ENCODE data around the gene EPX. TPM values are rescaled to one million over a fixed set of nuclear protein-coding genes. Genes with fewer than 3 reads are reported as not detected.

Gene EPX
- total RNA-seq, 4 donors from 2014 or later = not detected

DNA sequence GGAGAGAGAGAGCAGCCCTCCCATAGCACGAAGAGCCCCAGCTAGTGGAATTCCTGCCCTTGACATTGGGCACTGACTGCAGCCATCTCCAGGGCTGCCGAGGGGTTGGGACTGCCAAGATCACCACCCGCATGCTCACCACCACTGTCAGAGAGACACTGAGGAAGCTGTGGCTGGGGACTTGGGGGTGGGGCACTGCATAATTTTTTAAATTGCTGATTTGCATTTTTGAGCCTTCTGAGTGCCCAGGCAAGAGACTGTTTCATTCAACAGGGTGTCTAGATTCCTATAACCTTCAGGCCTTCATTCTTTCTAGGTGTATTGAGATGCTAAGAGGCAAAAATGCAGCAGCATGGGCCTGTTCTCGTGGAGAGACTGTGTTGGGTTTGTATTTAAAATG, 9.0 kb upstream of the EPX start:
- in situ Hi-C loops (cut with MboI; ENCODE audit: low pct_ligation_motif_present in 1 of 4, low pct_unique_long_range_greater_than_20kb in 1 of 4, low sequenced_read_pairs in 3 of 4) (no loop called here), intact Hi-C loops (cut with DNase I; ENCODE audit: low total_unique reads) (no loop called here)
- Histone ChIP-seq H3K4me3 (no peak overlapping the region), H3K36me3 (no peaks in the 10 kb centered on the region), H3K9me3 (no peaks in the 10 kb centered on the region), H3K27me3 (no peaks in the 10 kb centered on the region), H3K27ac (no peak overlapping the region), H3K4me1 (no peaks in the 10 kb centered on the region)
- no peak for TF ChIP-seq POLR2AphosphoS5 (IDR thresholded peaks at IDR 0.05)
- DNase-seq = no peak
- WGBS, 2 donors (ENCODE audit: low coverage in 1 of 2) = 70 to 77% methylated on average over 2 to 4 of the region's 4 CpGs

DNA sequence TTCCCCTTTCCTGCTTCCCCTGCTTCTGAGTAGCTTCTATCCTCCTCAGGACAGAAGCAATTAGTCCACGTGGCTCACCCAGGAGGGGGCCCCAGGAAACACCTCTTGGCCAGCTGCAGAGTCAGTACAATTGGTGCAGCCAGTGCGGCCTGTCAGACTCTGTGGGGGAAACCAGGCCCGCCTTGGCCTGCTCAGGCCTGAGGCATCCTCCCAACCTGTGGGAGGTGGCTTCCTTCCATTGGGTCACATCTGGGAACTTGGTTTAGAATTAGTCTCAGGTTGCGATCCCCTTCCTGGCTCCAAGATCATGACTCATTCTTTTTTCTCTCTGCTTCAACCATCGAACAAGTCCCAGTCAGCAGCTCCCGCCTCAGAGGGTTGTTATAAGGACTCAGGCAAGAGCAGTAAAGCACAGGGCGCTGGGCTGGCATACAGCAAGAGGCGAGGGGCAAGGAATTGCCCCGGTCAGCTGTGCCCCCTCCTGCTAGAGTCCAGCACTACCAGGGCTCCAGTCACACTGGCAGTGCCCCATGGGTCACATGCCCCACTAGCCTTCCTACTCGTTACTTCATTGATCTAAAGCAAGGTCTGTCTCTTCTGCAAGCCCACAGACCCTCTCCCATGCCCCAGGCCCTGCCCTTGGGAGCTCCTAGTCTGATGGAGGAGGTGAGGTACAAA, 8.1 kb upstream of the EPX start:
- no peak overlapping the region for H3K4me3 ChIP-seq
- in situ Hi-C loops (cut with MboI; ENCODE audit: low pct_ligation_motif_present in 1 of 4, low pct_unique_long_range_greater_than_20kb in 1 of 4, low sequenced_read_pairs in 3 of 4) (no loop called here), intact Hi-C loops (cut with DNase I; ENCODE audit: low total_unique reads) (no loop called here)
- WGBS, 2 donors (ENCODE audit: low coverage in 1 of 2) = 71% methylated on average over 10 of the region's 10 CpGs; no CpG with 5 or more reads in 1 of the 2 donors
- no peaks in the 10 kb centered on the region for H3K9me3 ChIP-seq
- H3K4me1 ChIP-seq = no peaks in the 10 kb centered on the region
- no peak overlapping the region for H3K27ac ChIP-seq
- DNase-seq = no peak
- TF ChIP-seq, protein P1, sequence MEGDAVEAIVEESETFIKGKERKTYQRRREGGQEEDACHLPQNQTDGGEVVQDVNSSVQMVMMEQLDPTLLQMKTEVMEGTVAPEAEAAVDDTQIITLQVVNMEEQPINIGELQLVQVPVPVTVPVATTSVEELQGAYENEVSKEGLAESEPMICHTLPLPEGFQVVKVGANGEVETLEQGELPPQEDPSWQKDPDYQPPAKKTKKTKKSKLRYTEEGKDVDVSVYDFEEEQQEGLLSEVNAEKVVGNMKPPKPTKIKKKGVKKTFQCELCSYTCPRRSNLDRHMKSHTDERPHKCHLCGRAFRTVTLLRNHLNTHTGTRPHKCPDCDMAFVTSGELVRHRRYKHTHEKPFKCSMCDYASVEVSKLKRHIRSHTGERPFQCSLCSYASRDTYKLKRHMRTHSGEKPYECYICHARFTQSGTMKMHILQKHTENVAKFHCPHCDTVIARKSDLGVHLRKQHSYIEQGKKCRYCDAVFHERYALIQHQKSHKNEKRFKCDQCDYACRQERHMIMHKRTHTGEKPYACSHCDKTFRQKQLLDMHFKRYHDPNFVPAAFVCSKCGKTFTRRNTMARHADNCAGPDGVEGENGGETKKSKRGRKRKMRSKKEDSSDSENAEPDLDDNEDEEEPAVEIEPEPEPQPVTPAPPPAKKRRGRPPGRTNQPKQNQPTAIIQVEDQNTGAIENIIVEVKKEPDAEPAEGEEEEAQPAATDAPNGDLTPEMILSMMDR (IDR thresholded peaks at IDR 0.05) = no peak
- no peak for TF ChIP-seq POLR2A (IDR thresholded peaks at IDR 0.05)
- no peak for TF ChIP-seq EP300 (IDR thresholded peaks at IDR 0.05; ENCODE audit: low read depth)
- no peak for TF ChIP-seq POLR2AphosphoS5 (IDR thresholded peaks at IDR 0.05)
- H3K36me3 ChIP-seq = no peaks in the 10 kb centered on the region
- peaks cover 3% of the 10 kb centered on the region for H3K27me3 ChIP-seq

DNA sequence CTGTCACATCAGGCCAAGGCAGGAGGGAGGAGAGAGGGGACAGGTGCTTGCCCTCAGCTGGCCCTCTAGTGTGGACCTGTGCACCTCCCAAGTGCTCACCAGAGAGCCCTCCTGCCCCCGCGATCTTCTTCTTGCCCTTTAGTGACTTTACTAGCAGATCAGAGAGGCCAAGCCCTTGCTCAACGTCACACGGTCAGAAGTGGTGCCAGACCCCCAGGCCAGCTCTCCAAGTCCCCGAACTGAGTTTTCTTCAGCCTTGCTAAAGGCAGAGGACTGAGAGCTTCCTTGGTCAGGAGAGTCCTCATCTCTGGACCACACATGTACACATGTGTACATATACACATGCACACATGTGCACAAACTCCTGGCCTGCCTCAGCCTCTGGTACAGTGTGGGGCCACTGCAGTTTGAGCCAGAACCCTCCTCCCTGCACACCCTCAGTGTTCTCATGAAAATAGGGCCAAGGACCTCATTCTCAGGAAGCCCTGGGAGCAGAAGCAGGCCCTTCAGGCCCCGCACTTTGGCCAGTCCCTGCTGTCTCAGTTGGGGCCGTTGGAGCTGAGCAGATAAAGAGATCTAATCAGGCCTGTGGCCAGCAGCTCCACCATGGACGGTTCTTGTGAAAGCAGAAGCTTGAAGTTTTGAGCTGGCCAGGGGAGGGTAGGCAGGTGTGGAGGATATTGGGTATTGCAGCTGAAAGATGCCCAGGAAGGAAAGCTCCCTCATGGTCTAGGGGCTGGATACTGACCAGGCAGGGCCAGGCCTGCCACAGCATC, 7.4 kb upstream of the EPX start:
- no peaks in the 10 kb centered on the region for H3K9me3 ChIP-seq
- in situ Hi-C loops (cut with MboI; ENCODE audit: low pct_ligation_motif_present in 1 of 4, low pct_unique_long_range_greater_than_20kb in 1 of 4, low sequenced_read_pairs in 3 of 4) (no loop called here), intact Hi-C loops (cut with DNase I; ENCODE audit: low total_unique reads) (no loop called here)
- 83% methylated on average over 8 of the region's 8 CpGs; no CpG with 5 or more reads in 1 of the 2 donors for WGBS, 2 donors (ENCODE audit: low coverage in 1 of 2)
- no peak for DNase-seq
- no peaks in the 10 kb centered on the region for H3K36me3 ChIP-seq
- TF ChIP-seq POLR2AphosphoS5 (IDR thresholded peaks at IDR 0.05) = no peak
- TF ChIP-seq, protein P1 (IDR thresholded peaks at IDR 0.05) = no peak
- TF ChIP-seq EP300 (IDR thresholded peaks at IDR 0.05; ENCODE audit: low read depth) = no peak
- TF ChIP-seq POLR2A (IDR thresholded peaks at IDR 0.05) = no peak
- H3K27me3 ChIP-seq = peaks cover 10% of the 10 kb centered on the region
- no peaks in the 10 kb centered on the region for H3K4me1 ChIP-seq
- H3K4me3 ChIP-seq = no peak overlapping the region
- no peak overlapping the region for H3K27ac ChIP-seq

DNA sequence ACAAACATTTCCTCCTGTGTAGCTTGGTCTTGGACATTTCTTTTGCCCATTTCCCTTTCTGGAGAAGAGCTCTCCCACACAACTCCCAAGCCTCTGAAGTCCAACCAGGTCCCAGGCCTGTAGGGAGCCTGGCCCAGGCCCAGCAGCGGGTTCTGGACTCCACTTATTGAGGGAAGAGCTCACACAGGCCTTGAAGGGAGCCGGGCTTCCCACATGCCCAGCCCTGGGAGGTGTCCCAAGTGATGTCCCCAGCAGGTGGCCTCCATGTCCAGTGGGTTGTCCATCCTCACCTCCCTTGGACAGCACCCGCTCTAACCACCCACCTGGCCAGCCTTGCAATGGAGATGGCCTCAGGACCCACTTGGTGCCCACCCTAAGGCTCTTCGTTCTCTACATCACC, 5.9 kb upstream of the EPX start:
- DNase-seq = no peak
- Histone ChIP-seq H3K36me3 (no peaks in the 10 kb centered on the region), H3K27me3 (peaks cover 11% of the 10 kb centered on the region), H3K4me1 (no peaks in the 10 kb centered on the region), H3K27ac (no peak overlapping the region), H3K9me3 (no peaks in the 10 kb centered on the region), H3K4me3 (no peak overlapping the region)
- WGBS, 2 donors (ENCODE audit: low coverage in 1 of 2) = 93 to 100% methylated on average over 1 to 4 of the region's 4 CpGs
- intact Hi-C loops (cut with DNase I; ENCODE audit: low total_unique reads) = no loop called here
- in situ Hi-C loops (cut with MboI; ENCODE audit: low pct_ligation_motif_present in 1 of 4, low pct_unique_long_range_greater_than_20kb in 1 of 4, low sequenced_read_pairs in 3 of 4) = no loop called here
- TF ChIP-seq, protein P1 (IDR thresholded peaks at IDR 0.05) = no peak
- TF ChIP-seq EP300 (IDR thresholded peaks at IDR 0.05; ENCODE audit: low read depth) = no peak
- TF ChIP-seq POLR2A (IDR thresholded peaks at IDR 0.05) = no peak
- no peak for TF ChIP-seq POLR2AphosphoS5 (IDR thresholded peaks at IDR 0.05)

Data from transverse colon (tissue), 4 donors.